H1 (cell line): Measurements from ENCODE around the gene SNCAIP. TPM values are rescaled to one million over a fixed set of nuclear protein-coding genes. Genes with fewer than 3 reads are reported as not detected.

Source experiments
- CTCF ChIA-PET: fragments of 300-600 bp; sonication (Branson Sonifier 250); formaldehyde crosslinking; loops from one replicate; lab custom pipeline; 2021; ENCODE audit not compliant: partially characterized antibody; lab: Charles Lee
- POLR2A ChIA-PET: fragments of 300-600 bp; sonication (Branson Sonifier 250); formaldehyde crosslinking; loops from one replicate; lab custom pipeline; 2021; ENCODE audit warnings: inconsistent platforms; ENCODE audit not compliant: partially characterized antibody; lab: Charles Lee
- DNase-seq, 2 experiments: peaks; one replicate each; pipeline versions ENCODE4 v3.0.0 to v3.0.0-alpha.2; 2010 to 2022; ENCODE audit warnings: low spot score in 2 of 2, low read depth in 1 of 2, mixed read lengths in 1 of 2
- FAIRE-seq: peaks from 2 replicates; lab custom pipeline; 2011; peaks lifted over from hg19 to GRCh38; lab: Jason Lieb, UNC
- H2AFZ ChIP-seq: 2 replicates; pipeline ENCODE4 v1.8.1; 2012; ENCODE audit warnings: low read length, inconsistent platforms
- H2AK5ac ChIP-seq: 2 replicates; pipeline ENCODE4 v1.6.1; 2013; ENCODE audit warnings: low read depth, low read length
- H2BK120ac ChIP-seq: replicated peaks from 2 replicates; pipeline ENCODE3; 2013; ENCODE audit warnings: low read depth, low read length, inconsistent platforms
- H2BK12ac ChIP-seq: 2 replicates; pipeline ENCODE4 v1.6.1; 2013; ENCODE audit warnings: low read depth, low read length
- H2BK15ac ChIP-seq: 2 replicates; pipeline ENCODE4 v1.6.1; 2013; ENCODE audit warnings: low read length
- H2BK20ac ChIP-seq: 2 replicates; pipeline ENCODE4 v1.6.1; 2013; ENCODE audit warnings: low read length
- H2BK5ac ChIP-seq: 2 replicates; pipeline ENCODE4 v1.6.1; 2013; ENCODE audit warnings: low read depth, low read length
- H3K14ac ChIP-seq: 2 replicates; pipeline ENCODE4 v1.6.1; 2013; ENCODE audit warnings: inconsistent platforms; ENCODE audit not compliant: insufficient read length
- H3K18ac ChIP-seq: 2 replicates; pipeline ENCODE4 v1.6.1; 2013; ENCODE audit warnings: low read length; ENCODE audit errors: extremely low read depth
- H3K23ac ChIP-seq: 2 replicates; pipeline ENCODE4 v1.6.1; 2013; ENCODE audit warnings: inconsistent platforms; ENCODE audit not compliant: insufficient read length
- H3K23me2 ChIP-seq: 2 replicates; pipeline ENCODE4 v1.6.1; 2013; ENCODE audit warnings: low read depth, low read length
- H3K27ac ChIP-seq: 2 replicates; pipeline ENCODE4 v1.6.1; 2011; ENCODE audit warnings: low read depth, low read length, inconsistent platforms
- H3K27me3 ChIP-seq, 4 experiments: replicated peaks in 1 of 4; 1 replicate in 1 of 4; 2 replicates in 3 of 4; pipeline versions ENCODE4 v1.6.1 to v1.8.1; 2011 to 2013; ENCODE audit warnings: low read length in 3 of 4, mild to moderate bottlenecking in 3 of 4, inconsistent platforms in 2 of 4, mixed read lengths in 2 of 4, moderate library complexity in 1 of 4; ENCODE audit not compliant: control insufficient read depth in 3 of 4, insufficient read depth in 3 of 4; ENCODE audit errors: extremely low read depth in 1 of 4
- H3K36me3 ChIP-seq, 4 experiments: 2 replicates each; pipeline versions ENCODE4 v1.6.1 to v1.8.1; 2011 to 2013; ENCODE audit warnings: mild to moderate bottlenecking in 4 of 4, low read length in 3 of 4, moderate library complexity in 2 of 4, control low read depth in 1 of 4, inconsistent platforms in 1 of 4; ENCODE audit not compliant: insufficient read depth in 4 of 4, control insufficient read depth in 2 of 4
- H3K4ac ChIP-seq: replicated peaks from 2 replicates; pipeline ENCODE3; 2013; ENCODE audit warnings: low read length, low read depth, mixed read lengths, inconsistent platforms; ENCODE audit not compliant: insufficient read length
- H3K4me1 ChIP-seq, 4 experiments: replicated peaks in 1 of 4; 1 replicate in 1 of 4; 2 replicates in 3 of 4; pipeline versions ENCODE4 v1.6.1 to v1.8.1; 2011 to 2013; ENCODE audit warnings: low read length in 3 of 4, inconsistent platforms in 2 of 4, mixed read lengths in 1 of 4; ENCODE audit not compliant: insufficient read depth in 4 of 4, control insufficient read depth in 3 of 4
- H3K4me2 ChIP-seq, 2 experiments: 2 replicates each; pipeline versions ENCODE4 v1.6.1 to v1.8.1; 2011 to 2013; ENCODE audit warnings: low read depth in 2 of 2, low read length in 2 of 2, control low read depth in 1 of 2, inconsistent platforms in 1 of 2, mild to moderate bottlenecking in 1 of 2; ENCODE audit not compliant: insufficient read depth in 1 of 2
- H3K4me3 ChIP-seq, 4 experiments: fragments of 200-600, 300-600 bp in 1 of 4; sonication (generic), shearing (Covaris generic), sonication (Bioruptor Twin) in 1 of 4; 2 replicates each; pipeline versions ENCODE4 v1.5.1 to v1.8.1; 2011 to 2016; ENCODE audit warnings: low read length in 4 of 4, low read depth in 3 of 4, control low read depth in 2 of 4, inconsistent platforms in 2 of 4, mild to moderate bottlenecking in 2 of 4, mixed read lengths in 1 of 4, moderate library complexity in 1 of 4; ENCODE audit not compliant: insufficient read depth in 2 of 4; ENCODE audit errors: extremely low read depth in 1 of 4
- H3K56ac ChIP-seq: replicated peaks from 2 replicates; pipeline ENCODE3; 2013; ENCODE audit warnings: low read depth, mild to moderate bottlenecking, mixed read lengths, low read length, inconsistent platforms; ENCODE audit not compliant: insufficient read length
- H3K79me1 ChIP-seq: 2 replicates; pipeline ENCODE4 v1.6.1; 2013; ENCODE audit warnings: low read depth, low read length, control low read depth
- H3K79me2 ChIP-seq, 2 experiments: 2 replicates each; pipeline versions ENCODE4 v1.6.1 to v1.8.1; 2012 to 2013; ENCODE audit warnings: low read length in 2 of 2, mild to moderate bottlenecking in 2 of 2, inconsistent platforms in 1 of 2; ENCODE audit not compliant: insufficient read depth in 2 of 2, control insufficient read depth in 1 of 2
- H3K9ac ChIP-seq, 4 experiments: replicated peaks in 1 of 4; 1 replicate in 1 of 4; 2 replicates in 3 of 4; pipeline versions ENCODE4 v1.6.1 to v1.8.1; 2011 to 2013; ENCODE audit warnings: low read depth in 3 of 4, low read length in 3 of 4, control low read depth in 2 of 4, mild to moderate bottlenecking in 2 of 4, moderate library complexity in 2 of 4, inconsistent platforms in 1 of 4; ENCODE audit errors: extremely low read depth in 1 of 4
- H3K9me3 ChIP-seq, 2 experiments: 2 replicates each; pipeline versions ENCODE4 v1.6.1 to v1.8.1; 2012 to 2013; ENCODE audit warnings: mild to moderate bottlenecking in 2 of 2, moderate library complexity in 2 of 2, control low read depth in 1 of 2, inconsistent platforms in 1 of 2, low read depth in 1 of 2, low read length in 1 of 2, mixed read lengths in 1 of 2; ENCODE audit not compliant: insufficient read depth in 2 of 2
- H4K20me1 ChIP-seq, 2 experiments: replicated peaks in 1 of 2; 2 replicates each; pipeline versions ENCODE3 to v1.8.1; 2011 to 2013; ENCODE audit warnings: inconsistent platforms in 2 of 2, low read length in 2 of 2, mild to moderate bottlenecking in 1 of 2; ENCODE audit not compliant: insufficient read depth in 2 of 2, control insufficient read depth in 1 of 2
- H4K5ac ChIP-seq: 2 replicates; pipeline ENCODE4 v1.6.1; 2013; ENCODE audit warnings: low read length, low read depth, mixed read lengths, inconsistent platforms; ENCODE audit not compliant: insufficient read length
- H4K8ac ChIP-seq: 2 replicates; pipeline ENCODE4 v1.8.0; 2013; ENCODE audit warnings: mild to moderate bottlenecking, moderate library complexity, low read length, inconsistent platforms; ENCODE audit not compliant: insufficient read depth; ENCODE audit errors: extremely low read depth
- H4K91ac ChIP-seq: replicated peaks from 2 replicates; pipeline ENCODE3; 2013; ENCODE audit warnings: low read length, mixed read lengths, inconsistent platforms; ENCODE audit not compliant: insufficient read length
- ASH2L ChIP-seq: fragments of 200-600, 300-600 bp; sonication (generic); IDR thresholded peaks from one replicate; pipeline ENCODE4 v1.7.1; 2017; ENCODE audit warnings: low read length
- CBX5 ChIP-seq: fragments of 300-800, 300-1000 bp; sonication (generic); IDR thresholded peaks from 2 replicates; pipeline ENCODE4 v1.7.1; 2016; ENCODE audit warnings: antibody characterized with exemption, low read length, low read depth
- EGR1 ChIP-seq: IDR thresholded peaks from 2 replicates; pipeline ENCODE4 v1.6.1; 2011; ENCODE audit warnings: low read depth, low read length, borderline replicate concordance
- GABPA ChIP-seq: IDR thresholded peaks from 2 replicates; pipeline ENCODE4 v1.6.1; 2011; ENCODE audit warnings: mild to moderate bottlenecking, low read length, moderate library complexity, borderline replicate concordance; ENCODE audit not compliant: insufficient read depth
- JUN ChIP-seq: IDR thresholded peaks from 2 replicates; pipeline ENCODE4 v1.6.1; 2011; ENCODE audit warnings: low read depth, mild to moderate bottlenecking, improper control_type of control experiment, low read length
- NRF1 ChIP-seq: IDR thresholded peaks from 2 replicates; pipeline ENCODE4 v1.6.1; 2011; ENCODE audit warnings: mild to moderate bottlenecking, low read depth, low read length, improper control_type of control experiment
- RAD21 ChIP-seq, 2 experiments: IDR thresholded peaks in 1 of 2; conservative IDR thresholded peaks in 1 of 2; 2 replicates each; pipeline ENCODE4 v1.6.1; 2011; ENCODE audit warnings: low read depth in 2 of 2, low read length in 2 of 2, improper control_type of control experiment in 1 of 2, inconsistent platforms in 1 of 2, mild to moderate bottlenecking in 1 of 2, moderate library complexity in 1 of 2
- RXRA ChIP-seq: IDR thresholded peaks from 2 replicates; pipeline ENCODE4 v1.6.1; 2011; ENCODE audit warnings: low read depth, mild to moderate bottlenecking, low read length, moderate library complexity; ENCODE audit not compliant: insufficient read depth
- SUZ12 ChIP-seq: fragments of 200-600 bp; sonication (generic); IDR thresholded peaks from 2 replicates; pipeline ENCODE4 v1.6.1; 2012; ENCODE audit warnings: mild to moderate bottlenecking, inconsistent platforms, low read length, moderate library complexity, mixed read lengths
- TCF12 ChIP-seq: IDR thresholded peaks from 2 replicates; pipeline ENCODE4 v1.6.1; 2011; ENCODE audit warnings: low read depth, mild to moderate bottlenecking, low read length
- TEAD4 ChIP-seq: IDR thresholded peaks from 2 replicates; pipeline ENCODE4 v1.6.1; 2012; ENCODE audit warnings: low read depth, low read length, inconsistent platforms, mixed read lengths
- YY1 ChIP-seq: IDR thresholded peaks from 2 replicates; pipeline ENCODE4 v1.6.1; 2011; ENCODE audit warnings: low read depth, mild to moderate bottlenecking, low read length
- WGBS, 2 experiments: shearing (Covaris generic) in 1 of 2; methylation state at CpG; one replicate each; pipeline versions ENCODE4 v1.1.6 to v1.1.7; 2013 to 2015; ENCODE audit warnings: low lambda C conversion rate in 2 of 2, mixed read lengths in 2 of 2, inconsistent platforms in 1 of 2, low coverage in 1 of 2, missing lambda C conversion rate in 1 of 2; ENCODE audit not compliant: insufficient replicate concordance in 2 of 2, insufficient coverage in 1 of 2, insufficient read length in 1 of 2; ENCODE audit errors: extremely low coverage in 1 of 2, missing lambda C conversion rate in 1 of 2; 5-methylcytosine and 5-hydroxymethylcytosine counted together
- polyA plus RNA-seq, 7 experiments: library from polyadenylated mRNA; depleted of rRNA in 3 of 7; stranded (reverse) in 5 of 7; unstranded in 2 of 7; fragments of >200 nt in 5 of 7; fragments of 200-250 nt in 2 of 7; gene quantifications; 1 replicate in 5 of 7; 2 replicates in 1 of 7; 4 replicates in 1 of 7; pipeline versions ENCODE4 v1.2.1 to v1.2.3, GENCODE V29; 2011 to 2013; ENCODE audit warnings: missing spikeins in 2 of 7, mixed read lengths in 2 of 7
- total RNA-seq: library from RNA; stranded (reverse); fragmentation: NEBNext Ultra II Directional; extraction: Animal tissue kit (Norgen Biotek cat#: 25700); gene quantifications from 2 replicates; pipeline ENCODE4 v1.2.1, GENCODE V29; 2021
- TF ChIP-seq, protein P1 (sequence below): IDR thresholded peaks from 2 replicates; pipeline ENCODE4 v1.6.1; 2012; ENCODE audit warnings: low read length, inconsistent platforms

SNCAIP gene
- total and polyA plus RNA-seq, 2 of the 8 experiments (the other 6 are each of a cell fraction or from before 2014, with no cell fraction given) = 3.9 to 9.0 TPM

DNA sequence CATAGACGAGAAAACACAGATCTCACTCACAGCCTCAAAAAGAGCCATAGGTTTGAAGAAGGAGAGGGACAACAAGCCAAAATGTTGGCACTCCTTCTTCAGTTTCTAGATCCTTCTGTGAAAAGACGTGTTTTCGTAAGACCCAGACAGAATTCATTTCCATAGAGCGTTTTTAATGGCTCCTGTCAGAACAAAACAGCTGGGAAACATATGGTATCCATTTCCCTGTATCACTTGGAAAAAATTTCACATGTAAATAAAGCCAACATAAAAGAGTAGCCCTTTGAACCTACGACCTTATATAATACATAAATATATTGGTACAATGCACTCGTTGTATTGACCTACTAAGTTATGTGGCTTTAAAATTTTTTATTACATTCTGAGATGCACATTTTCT is 108.1 kb downstream of the SNCAIP start:
- no peak overlapping the region for H3K9ac ChIP-seq
- no peaks in the 10 kb centered on the region for H3K23me2 ChIP-seq
- no peak for FAIRE-seq
- no peak overlapping the region for H2BK12ac ChIP-seq
- H3K4me1 ChIP-seq = peaks cover 0 to 5% (median 5%) of the 10 kb centered on the region in 4 experiments; a peak in 3 of 7 replicates
- no peak overlapping the region for H3K27ac ChIP-seq
- H3K36me3 ChIP-seq = no peaks in the 10 kb centered on the region
- H4K8ac ChIP-seq = no peak overlapping the region
- H2BK15ac ChIP-seq = no peak overlapping the region
- no peaks in the 10 kb centered on the region for H3K27me3 ChIP-seq
- no peak overlapping the region for H3K56ac ChIP-seq
- H2BK20ac ChIP-seq = no peak overlapping the region
- H2BK5ac ChIP-seq = no peak overlapping the region
- H3K23ac ChIP-seq = no peak overlapping the region
- no peak overlapping the region for H4K5ac ChIP-seq
- no peaks in the 10 kb centered on the region for H3K79me2 ChIP-seq
- WGBS, 2 experiments = 82% methylated on average over 6 of the region's 6 CpGs; no CpG with 5 or more reads in 1 of the 2 experiments
- no peak overlapping the region for H4K91ac ChIP-seq
- H2AFZ ChIP-seq = no peak overlapping the region
- no peaks in the 10 kb centered on the region for H4K20me1 ChIP-seq
- DNase-seq = no peak
- no peak overlapping the region for H3K4ac ChIP-seq
- H3K9me3 ChIP-seq = no peaks in the 10 kb centered on the region
- no peak overlapping the region for H3K4me2 ChIP-seq
- H3K18ac ChIP-seq = no peak overlapping the region
- POLR2A ChIA-PET = no interaction called here
- CTCF ChIA-PET = interaction anchor here (0.6 to 0.9 kb wide), 2 partner anchors 77 to 88 kb away, joined by 3 read pairs; no protein-coding TSS in a partner anchor
- H3K79me1 ChIP-seq = no peaks in the 10 kb centered on the region; the same call in 1 of the 2 replicates
- H2BK120ac ChIP-seq = no peak overlapping the region
- H3K4me3 ChIP-seq = no peak overlapping the region
- no peak overlapping the region for H2AK5ac ChIP-seq
- H3K14ac ChIP-seq = no peak overlapping the region
- no peak for TF ChIP-seq JUN
- TF ChIP-seq EGR1 = no peak
- no peak for TF ChIP-seq YY1
- no peak for TF ChIP-seq GABPA
- no peak for TF ChIP-seq RAD21 (IDR thresholded peaks at IDR 0.05 in 1 of 2, conservative IDR thresholded peaks at IDR 0.05 in 1 of 2; ENCODE audit: low read depth in 2 of 2, low read length in 2 of 2)
- no peak for TF ChIP-seq NRF1
- TF ChIP-seq RXRA = no peak
- TF ChIP-seq TEAD4 = no peak
- TF ChIP-seq SUZ12 = no peak
- TF ChIP-seq, protein P1, sequence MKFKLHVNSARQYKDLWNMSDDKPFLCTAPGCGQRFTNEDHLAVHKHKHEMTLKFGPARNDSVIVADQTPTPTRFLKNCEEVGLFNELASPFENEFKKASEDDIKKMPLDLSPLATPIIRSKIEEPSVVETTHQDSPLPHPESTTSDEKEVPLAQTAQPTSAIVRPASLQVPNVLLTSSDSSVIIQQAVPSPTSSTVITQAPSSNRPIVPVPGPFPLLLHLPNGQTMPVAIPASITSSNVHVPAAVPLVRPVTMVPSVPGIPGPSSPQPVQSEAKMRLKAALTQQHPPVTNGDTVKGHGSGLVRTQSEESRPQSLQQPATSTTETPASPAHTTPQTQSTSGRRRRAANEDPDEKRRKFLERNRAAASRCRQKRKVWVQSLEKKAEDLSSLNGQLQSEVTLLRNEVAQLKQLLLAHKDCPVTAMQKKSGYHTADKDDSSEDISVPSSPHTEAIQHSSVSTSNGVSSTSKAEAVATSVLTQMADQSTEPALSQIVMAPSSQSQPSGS = no peak
- TF ChIP-seq ASH2L = no peak
- TF ChIP-seq TCF12 = no peak
- no peak for TF ChIP-seq CBX5
